ENCODE results near the gene ANXA3. TPM values are rescaled to one million over a fixed set of nuclear protein-coding genes. Genes with fewer than 3 reads are reported as not detected.

Gene ANXA3
- total RNA-seq, 1 experiment from 2014 or later, result 0.86 TPM

DNA sequence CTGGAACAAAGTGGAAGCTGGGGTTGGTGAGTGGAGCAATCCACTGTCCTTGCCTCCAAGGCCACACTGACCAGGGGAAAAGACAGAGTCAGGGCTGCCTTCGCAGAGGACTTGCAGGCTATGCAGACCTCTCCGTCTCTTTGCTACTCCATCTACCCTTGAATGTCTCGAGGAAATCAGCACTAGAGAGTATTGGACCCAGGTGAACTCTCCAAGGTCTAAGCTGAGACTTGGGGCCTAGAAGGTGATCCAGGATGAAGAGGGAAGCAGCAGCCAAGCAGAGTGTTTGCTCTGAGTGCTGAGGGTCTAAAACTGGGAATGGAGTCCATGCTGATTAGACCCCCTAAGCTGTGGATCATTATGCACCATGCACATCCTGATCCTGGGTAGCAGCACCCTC lies 54.5 kb downstream of the ANXA3 start:
- H3K4me3 ChIP-seq (ENCODE audit: low read depth, low read length, poor library complexity, severe bottlenecking), result no peak overlapping the region
- no peaks in the 10 kb centered on the region for H3K36me3 ChIP-seq (ENCODE audit: insufficient read depth, low read length, poor library complexity, severe bottlenecking)
- TF ChIP-seq, protein P1, sequence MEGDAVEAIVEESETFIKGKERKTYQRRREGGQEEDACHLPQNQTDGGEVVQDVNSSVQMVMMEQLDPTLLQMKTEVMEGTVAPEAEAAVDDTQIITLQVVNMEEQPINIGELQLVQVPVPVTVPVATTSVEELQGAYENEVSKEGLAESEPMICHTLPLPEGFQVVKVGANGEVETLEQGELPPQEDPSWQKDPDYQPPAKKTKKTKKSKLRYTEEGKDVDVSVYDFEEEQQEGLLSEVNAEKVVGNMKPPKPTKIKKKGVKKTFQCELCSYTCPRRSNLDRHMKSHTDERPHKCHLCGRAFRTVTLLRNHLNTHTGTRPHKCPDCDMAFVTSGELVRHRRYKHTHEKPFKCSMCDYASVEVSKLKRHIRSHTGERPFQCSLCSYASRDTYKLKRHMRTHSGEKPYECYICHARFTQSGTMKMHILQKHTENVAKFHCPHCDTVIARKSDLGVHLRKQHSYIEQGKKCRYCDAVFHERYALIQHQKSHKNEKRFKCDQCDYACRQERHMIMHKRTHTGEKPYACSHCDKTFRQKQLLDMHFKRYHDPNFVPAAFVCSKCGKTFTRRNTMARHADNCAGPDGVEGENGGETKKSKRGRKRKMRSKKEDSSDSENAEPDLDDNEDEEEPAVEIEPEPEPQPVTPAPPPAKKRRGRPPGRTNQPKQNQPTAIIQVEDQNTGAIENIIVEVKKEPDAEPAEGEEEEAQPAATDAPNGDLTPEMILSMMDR (conservative IDR thresholded peaks at IDR 0.05; ENCODE audit: low read depth, low read length), result no peak
- no peak for TF ChIP-seq EZH2 (IDR thresholded peaks at IDR 0.05; ENCODE audit: borderline replicate concordance, low read depth, low read length, poor library complexity, severe bottlenecking)
- H3K27me3 ChIP-seq (replicated peaks; ENCODE audit: insufficient read depth, low read depth, low read length, poor library complexity), result no peaks in the 10 kb centered on the region
- no peaks in the 10 kb centered on the region for H3K9me3 ChIP-seq (ENCODE audit: low read depth, low read length, poor library complexity, severe bottlenecking)
- H3K4me1 ChIP-seq (ENCODE audit: insufficient read depth, low read length, poor library complexity, severe bottlenecking), result peaks cover 4% of the 10 kb centered on the region
- no peak overlapping the region for H3K27ac ChIP-seq (ENCODE audit: low read depth, low read length, poor library complexity, severe bottlenecking)
- POLR2A ChIA-PET (ENCODE audit: low non-redundant PET), result no interaction called here
- no peak for DNase-seq (ENCODE audit: low spot score)
- CTCF ChIA-PET, result no interaction called here
- intact Hi-C loops (cut with micrococcal nuclease; ENCODE audit: unreplicated experiment), result no loop called here
- BruUV-seq (replicated peaks), result no TSS peak

DNA sequence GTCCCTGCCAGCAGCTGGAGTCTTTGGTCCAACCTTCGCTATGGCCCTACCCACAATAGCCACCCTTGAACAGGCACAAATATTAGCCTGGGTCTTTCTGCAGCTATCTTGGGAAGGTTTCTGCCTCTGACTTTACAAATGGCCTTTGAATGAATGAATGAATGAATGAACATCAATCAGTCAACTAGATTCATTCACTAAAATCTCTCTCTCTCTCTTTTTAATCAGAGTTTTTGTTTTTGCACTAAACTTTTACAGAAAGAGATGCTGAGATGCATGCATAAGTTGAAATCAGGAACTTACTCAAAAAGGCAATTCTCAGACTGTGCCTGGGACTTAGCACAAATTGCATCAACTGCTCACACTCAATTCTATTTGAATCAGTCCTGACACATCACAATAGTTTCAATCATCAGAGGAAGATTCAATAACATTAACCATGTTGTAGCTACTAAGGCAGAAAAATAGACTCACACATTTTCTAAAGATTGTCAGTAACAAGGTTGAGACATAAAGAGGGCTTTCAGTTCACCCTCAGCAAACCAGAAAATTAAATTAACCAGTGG lies 55.0 kb downstream of the ANXA3 start:
- CTCF ChIA-PET, result no interaction called here
- H3K27me3 ChIP-seq (replicated peaks; ENCODE audit: insufficient read depth, low read depth, low read length, poor library complexity), result no peaks in the 10 kb centered on the region
- DNase-seq (ENCODE audit: low spot score), result no peak
- H3K9me3 ChIP-seq (ENCODE audit: low read depth, low read length, poor library complexity, severe bottlenecking), result no peaks in the 10 kb centered on the region
- TF ChIP-seq, protein P1 (conservative IDR thresholded peaks at IDR 0.05; ENCODE audit: low read depth, low read length), result no peak
- TF ChIP-seq EZH2 (IDR thresholded peaks at IDR 0.05; ENCODE audit: borderline replicate concordance, low read depth, low read length, poor library complexity, severe bottlenecking), result no peak
- no peak overlapping the region for H3K27ac ChIP-seq (ENCODE audit: low read depth, low read length, poor library complexity, severe bottlenecking)
- intact Hi-C loops (cut with micrococcal nuclease; ENCODE audit: unreplicated experiment), result no loop called here
- POLR2A ChIA-PET (ENCODE audit: low non-redundant PET), result no interaction called here
- H3K36me3 ChIP-seq (ENCODE audit: insufficient read depth, low read length, poor library complexity, severe bottlenecking), result no peaks in the 10 kb centered on the region
- BruUV-seq (replicated peaks), result no TSS peak
- H3K4me3 ChIP-seq (ENCODE audit: low read depth, low read length, poor library complexity, severe bottlenecking), result no peak overlapping the region
- H3K4me1 ChIP-seq (ENCODE audit: insufficient read depth, low read length, poor library complexity, severe bottlenecking), result peaks cover 10% of the 10 kb centered on the region

DNA sequence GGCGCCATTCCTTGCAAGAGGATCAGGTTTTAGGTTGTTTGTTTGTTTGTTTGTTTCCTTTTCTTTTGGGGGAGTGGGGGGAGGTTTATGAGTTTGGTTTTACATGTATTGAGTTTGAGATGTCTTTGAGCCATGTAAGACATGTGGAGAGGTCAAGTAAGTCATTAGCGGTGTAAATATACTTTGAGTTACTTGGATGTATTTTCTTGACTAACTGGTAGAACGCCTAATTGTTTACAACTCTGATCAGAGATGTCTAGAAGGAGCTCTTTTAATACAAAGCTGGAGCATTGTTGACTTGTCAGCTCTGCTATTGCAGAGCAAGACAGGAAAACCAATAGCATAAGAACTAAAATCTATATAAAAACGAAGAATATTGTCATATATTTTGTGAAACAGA lies 57.1 kb downstream of the ANXA3 start:
- CTCF ChIA-PET, result no interaction called here
- intact Hi-C loops (cut with micrococcal nuclease; ENCODE audit: unreplicated experiment), result no loop called here
- H3K27me3 ChIP-seq (replicated peaks; ENCODE audit: insufficient read depth, low read depth, low read length, poor library complexity), result no peaks in the 10 kb centered on the region
- no peaks in the 10 kb centered on the region for H3K36me3 ChIP-seq (ENCODE audit: insufficient read depth, low read length, poor library complexity, severe bottlenecking)
- H3K9me3 ChIP-seq (ENCODE audit: low read depth, low read length, poor library complexity, severe bottlenecking), result no peaks in the 10 kb centered on the region
- BruUV-seq (replicated peaks), result no TSS peak
- DNase-seq (ENCODE audit: low spot score), result no peak
- H3K27ac ChIP-seq (ENCODE audit: low read depth, low read length, poor library complexity, severe bottlenecking), result no peak overlapping the region
- no peak for TF ChIP-seq EZH2 (IDR thresholded peaks at IDR 0.05; ENCODE audit: borderline replicate concordance, low read depth, low read length, poor library complexity, severe bottlenecking)
- TF ChIP-seq, protein P1 (conservative IDR thresholded peaks at IDR 0.05; ENCODE audit: low read depth, low read length), result no peak
- no peak overlapping the region for H3K4me3 ChIP-seq (ENCODE audit: low read depth, low read length, poor library complexity, severe bottlenecking)
- POLR2A ChIA-PET (ENCODE audit: low non-redundant PET), result no interaction called here
- H3K4me1 ChIP-seq (ENCODE audit: insufficient read depth, low read length, poor library complexity, severe bottlenecking), result peaks cover 10% of the 10 kb centered on the region

Measured in A673 (cell line).